ENCODE data around the gene AAK1.

AAK1 gene

DNA sequence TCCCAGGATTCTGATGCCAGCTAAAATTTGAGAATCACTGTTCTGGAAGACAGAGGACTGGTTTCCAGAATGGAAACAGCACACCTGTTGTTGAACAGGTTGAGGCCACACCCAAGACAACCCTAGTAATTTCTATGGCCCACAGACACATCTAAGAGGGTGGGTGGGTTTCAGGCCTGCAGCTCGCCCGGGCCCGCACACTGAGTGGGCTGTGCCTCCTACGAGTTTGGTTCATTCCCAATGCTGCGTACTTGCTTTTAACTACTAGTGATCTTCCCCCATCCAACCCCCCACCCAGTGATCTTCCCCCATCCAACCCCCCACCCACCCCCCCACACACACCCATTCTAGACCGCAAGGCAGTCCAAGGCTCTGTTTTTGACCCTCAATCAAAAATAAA is 205.0 kb downstream of the AAK1 start:
- FAIRE-seq = no peak
- TF ChIP-seq, protein P1, sequence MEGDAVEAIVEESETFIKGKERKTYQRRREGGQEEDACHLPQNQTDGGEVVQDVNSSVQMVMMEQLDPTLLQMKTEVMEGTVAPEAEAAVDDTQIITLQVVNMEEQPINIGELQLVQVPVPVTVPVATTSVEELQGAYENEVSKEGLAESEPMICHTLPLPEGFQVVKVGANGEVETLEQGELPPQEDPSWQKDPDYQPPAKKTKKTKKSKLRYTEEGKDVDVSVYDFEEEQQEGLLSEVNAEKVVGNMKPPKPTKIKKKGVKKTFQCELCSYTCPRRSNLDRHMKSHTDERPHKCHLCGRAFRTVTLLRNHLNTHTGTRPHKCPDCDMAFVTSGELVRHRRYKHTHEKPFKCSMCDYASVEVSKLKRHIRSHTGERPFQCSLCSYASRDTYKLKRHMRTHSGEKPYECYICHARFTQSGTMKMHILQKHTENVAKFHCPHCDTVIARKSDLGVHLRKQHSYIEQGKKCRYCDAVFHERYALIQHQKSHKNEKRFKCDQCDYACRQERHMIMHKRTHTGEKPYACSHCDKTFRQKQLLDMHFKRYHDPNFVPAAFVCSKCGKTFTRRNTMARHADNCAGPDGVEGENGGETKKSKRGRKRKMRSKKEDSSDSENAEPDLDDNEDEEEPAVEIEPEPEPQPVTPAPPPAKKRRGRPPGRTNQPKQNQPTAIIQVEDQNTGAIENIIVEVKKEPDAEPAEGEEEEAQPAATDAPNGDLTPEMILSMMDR (IDR thresholded peaks at IDR 0.05; ENCODE audit: insufficient read depth, missing control alignments) = no peak
- no peak for DNase-seq (ENCODE audit: insufficient read length, low spot score)

DNA sequence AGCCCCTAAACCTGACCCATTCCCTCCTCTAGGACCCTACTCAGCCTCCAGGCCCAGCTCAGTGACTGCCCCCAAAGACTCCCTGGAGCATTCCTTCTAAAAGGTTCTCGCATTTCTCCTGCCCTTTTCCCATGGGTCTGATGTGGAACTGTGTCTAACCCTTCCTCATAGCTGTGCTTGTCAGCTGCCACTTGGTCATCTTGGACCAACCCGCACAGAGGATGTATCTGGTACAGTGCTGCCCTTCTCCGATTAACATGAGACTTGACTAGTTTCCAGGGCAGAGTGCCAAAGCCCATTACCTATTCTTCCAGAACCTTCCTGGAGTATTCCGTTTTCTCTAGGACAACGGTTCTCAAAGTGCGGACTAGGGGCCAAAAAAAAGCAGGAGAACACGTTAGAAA is 205.8 kb downstream of the AAK1 start:
- TF ChIP-seq, protein P1 (IDR thresholded peaks at IDR 0.05; ENCODE audit: insufficient read depth, missing control alignments) = no peak
- FAIRE-seq (no peak), DNase-seq (ENCODE audit: insufficient read length, low spot score) (no peak)

DNA sequence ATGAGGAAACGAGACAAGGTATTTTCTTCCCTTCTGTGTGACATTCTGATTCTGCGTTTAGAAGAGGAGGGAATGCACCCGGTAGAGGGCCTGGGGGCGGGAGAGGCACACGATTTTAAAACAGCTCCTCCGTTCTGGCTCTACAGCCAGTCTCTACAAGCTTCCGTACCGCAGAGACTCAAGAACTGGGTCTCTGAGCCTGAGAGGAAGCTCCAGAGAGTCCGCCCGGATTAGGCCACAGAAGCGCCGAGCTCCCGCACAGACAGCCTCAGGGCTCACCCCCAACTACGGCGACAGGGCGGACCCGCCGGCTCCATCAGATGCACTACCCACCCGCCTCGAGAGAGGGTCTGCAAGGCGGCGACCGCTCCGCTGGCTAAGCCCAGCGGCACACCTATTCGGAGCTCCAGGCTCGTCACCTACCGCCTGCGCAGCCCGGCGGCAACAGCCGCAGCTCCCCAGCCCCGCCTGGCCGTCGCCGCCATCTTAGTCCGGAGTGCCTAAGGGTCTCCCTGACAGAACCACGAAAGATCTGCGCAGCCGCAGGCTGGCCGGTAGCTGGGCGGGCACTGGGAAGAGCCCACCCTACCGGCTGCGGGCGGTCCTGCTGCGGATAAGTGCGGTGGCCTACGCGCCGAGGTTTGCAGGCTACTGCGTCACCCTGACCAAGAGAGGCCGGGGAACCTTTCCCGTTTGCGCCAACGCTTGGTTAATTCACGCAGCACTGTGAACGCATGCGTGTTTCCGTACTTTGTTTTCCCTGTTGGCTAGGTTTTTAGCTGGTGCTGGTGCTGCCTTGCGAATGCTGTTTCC is 206.4 kb downstream of the AAK1 start, which contains the start of gene NFU1:
NFU1 (minus strand) TSS at position 498 of the 813 bp plus-strand sequence; CDS start at position 485, 13 bp downstream.
- TF ChIP-seq, protein P1 (IDR thresholded peaks at IDR 0.05; ENCODE audit: insufficient read depth, missing control alignments) = peak; percentile 36
- peak; percentile 98 for DNase-seq (ENCODE audit: insufficient read length, low spot score)
- no peak for FAIRE-seq

DNA sequence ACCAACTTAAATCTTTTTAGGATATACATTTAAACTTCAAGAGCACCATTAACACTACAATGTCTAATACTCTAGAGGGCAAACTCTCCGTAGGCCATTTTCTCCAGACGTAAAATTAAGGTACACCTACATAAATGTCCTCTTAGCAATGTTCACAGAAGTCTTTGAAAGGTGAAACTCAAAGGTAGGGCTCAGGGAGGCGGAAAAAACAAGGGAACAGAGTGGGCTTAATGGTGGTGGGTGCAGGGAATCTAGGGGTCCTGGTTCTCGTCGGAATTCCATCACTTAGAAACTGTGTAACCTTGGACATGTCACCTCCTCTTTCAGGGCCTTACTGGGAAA is 207.0 kb downstream of the AAK1 start:
- DNase-seq (ENCODE audit: insufficient read length, low spot score) (no peak), FAIRE-seq (no peak)
- TF ChIP-seq, protein P1 (IDR thresholded peaks at IDR 0.05; ENCODE audit: insufficient read depth, missing control alignments) = no peak

DNA sequence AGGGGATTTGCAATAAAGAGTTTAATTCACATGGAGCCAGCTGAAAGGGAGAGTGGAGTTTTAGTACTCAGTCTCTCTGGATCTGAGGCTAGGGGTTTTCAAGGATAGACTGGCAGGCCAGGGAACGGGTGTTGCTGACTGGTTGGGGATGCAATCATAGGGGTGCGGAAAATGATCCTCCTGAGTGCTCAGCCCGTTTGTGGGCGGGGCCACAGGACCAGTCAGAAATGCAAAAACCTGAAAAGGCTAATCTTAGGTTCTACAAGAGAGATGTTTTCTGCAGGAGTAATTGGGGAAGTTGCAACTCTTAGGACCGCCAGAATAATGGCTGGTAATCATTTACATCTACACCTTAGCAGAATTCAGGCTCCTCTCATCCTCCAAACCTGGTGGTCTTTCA is 208.8 kb downstream of the AAK1 start:
- no peak for FAIRE-seq
- no peak for DNase-seq (ENCODE audit: insufficient read length, low spot score)
- TF ChIP-seq, protein P1 (IDR thresholded peaks at IDR 0.05; ENCODE audit: insufficient read depth, missing control alignments) = no peak

DNA sequence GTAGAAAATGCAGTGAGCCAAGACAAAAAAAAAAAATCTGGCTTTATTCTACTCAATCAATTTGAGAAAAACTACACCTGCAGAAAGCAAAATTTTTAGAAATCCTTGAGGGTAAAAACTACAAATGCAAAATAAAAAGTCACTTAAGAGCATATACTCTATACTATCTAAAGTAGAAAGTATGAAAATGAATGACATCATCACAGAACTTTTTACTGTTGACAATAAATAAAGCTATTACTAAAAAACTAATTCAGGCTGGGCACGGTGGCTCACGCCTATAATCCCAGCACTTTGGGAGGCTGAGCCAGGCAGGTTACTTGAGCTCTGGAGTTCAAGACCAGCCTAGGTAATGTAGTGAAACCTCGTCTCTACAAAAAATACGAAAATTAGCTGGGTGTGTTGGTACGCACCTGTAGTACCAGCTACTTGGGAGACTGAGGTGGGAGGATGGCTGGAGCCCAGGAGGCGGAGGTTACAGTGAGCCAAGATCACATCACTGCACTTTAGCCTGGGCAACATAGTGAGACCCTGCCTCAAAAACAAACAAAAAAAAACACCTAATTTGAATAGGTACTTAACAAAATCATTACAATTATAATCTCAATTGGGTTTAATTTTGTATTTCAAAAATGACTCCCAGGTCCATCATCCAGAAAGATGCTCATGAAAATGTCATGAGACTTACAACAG is 213.9 kb downstream of the AAK1 start:
- DNase-seq (ENCODE audit: insufficient read length, low spot score) (no peak), FAIRE-seq (no peak)
- TF ChIP-seq, protein P1 (IDR thresholded peaks at IDR 0.05; ENCODE audit: insufficient read depth, missing control alignments) = no peak

DNA sequence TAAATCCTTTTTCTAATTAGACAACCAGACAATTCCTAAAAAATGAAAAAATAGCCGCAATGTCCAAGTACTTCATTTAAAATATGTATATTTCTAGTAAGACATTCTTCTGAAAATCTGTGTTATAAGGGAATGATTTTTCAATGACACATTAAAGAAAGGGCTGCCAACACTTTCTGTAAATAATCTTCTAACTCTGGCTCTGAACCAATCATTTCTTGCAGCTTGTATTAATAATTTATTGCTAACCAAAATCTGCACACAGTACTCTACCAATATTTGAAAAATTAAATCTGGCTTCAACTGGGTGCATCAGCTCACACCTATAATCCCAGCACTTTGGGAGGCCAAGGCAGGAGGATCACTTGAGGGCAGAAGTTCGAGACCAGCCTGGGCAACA is 214.6 kb downstream of the AAK1 start:
- TF ChIP-seq, protein P1 (IDR thresholded peaks at IDR 0.05; ENCODE audit: insufficient read depth, missing control alignments) = no peak
- DNase-seq (ENCODE audit: insufficient read length, low spot score) (no peak), FAIRE-seq (no peak)
